Activated CD8-positive, alpha-beta memory T cell treated with anti-CD3 and anti-CD28 coated beads, Interleukin-2, amount 10 ng/mL, durations not matched to agents 7 days and 5 days (primary cell): ENCODE data around the gene SLC47A2. TPM values are rescaled to one million over a fixed set of nuclear protein-coding genes. Genes with fewer than 3 reads are reported as not detected.
A peak's percentile ranks its signal among the peaks of the same experiment; 100 is the strongest.

Source experiments
- ATAC-seq: fragments of 150-1000 bp; cut with Tn5 transposase; one replicate; pipeline ENCODE4 v1.10.0; 2021; ENCODE audit warnings: moderate library complexity
- CTCF ChIA-PET: fragments of 350-600 bp; sonication (Branson Sonifier 250); formaldehyde crosslinking; loops from one replicate; lab custom pipeline; 2021; ENCODE audit warnings: antibody characterized with exemption; lab: Charles Lee
- DNase-seq: peaks from one replicate; pipeline ENCODE4 v3.0.0-alpha.2; 2020
- H3K27ac Mint-ChIP-seq: one replicate; pipeline ENCODE4 v1.8.0; 2021; ENCODE audit warnings: mild to moderate bottlenecking, mixed read lengths
- H3K27me3 Mint-ChIP-seq: one replicate; pipeline ENCODE4 v1.8.0; 2021; ENCODE audit warnings: mixed read lengths
- H3K36me3 Mint-ChIP-seq: one replicate; pipeline ENCODE4 v1.8.0; 2021; ENCODE audit warnings: mild to moderate bottlenecking, mixed read lengths
- H3K4me1 Mint-ChIP-seq: one replicate; pipeline ENCODE4 v1.8.0; 2021; ENCODE audit warnings: mixed read lengths
- H3K4me3 Mint-ChIP-seq: one replicate; pipeline ENCODE4 v1.8.0; 2021; ENCODE audit warnings: mild to moderate bottlenecking, moderate library complexity, mixed read lengths
- H3K9me3 Mint-ChIP-seq: one replicate; pipeline ENCODE4 v1.8.0; 2022; ENCODE audit warnings: low read depth, mixed read lengths
- total RNA-seq, 2 experiments: library from RNA; stranded (reverse); gene quantifications; one replicate each; pipeline ENCODE4 v1.2.3, GENCODE V29; 2021

Gene SLC47A2
- total RNA-seq, 2 experiments from 2014 or later, result not detected

DNA sequence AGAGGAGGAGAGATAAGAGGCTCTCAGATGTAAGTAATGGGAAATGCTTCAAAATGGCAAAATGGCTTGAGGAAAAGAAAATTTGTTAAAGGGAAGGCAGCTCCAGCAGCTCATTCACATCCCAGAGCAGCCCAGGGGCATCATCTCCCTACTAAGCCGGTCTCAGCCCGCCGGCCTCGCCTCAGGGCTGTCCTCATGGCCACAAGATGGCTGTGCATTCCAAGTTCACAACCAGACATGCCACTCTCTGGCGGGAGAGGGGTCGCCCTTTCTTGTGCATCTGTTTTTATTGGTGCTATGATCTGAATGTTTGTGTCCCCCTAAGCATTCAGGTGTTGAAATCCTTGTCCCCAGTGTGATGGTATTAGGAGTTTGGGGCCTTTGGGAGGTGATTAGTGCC, 13.5 kb upstream of the SLC47A2 start:
- H3K27me3 Mint-ChIP-seq, result peaks cover 13% of the 10 kb centered on the region
- DNase-seq (no peak), ATAC-seq (no peak)
- no peak overlapping the region for H3K4me3 Mint-ChIP-seq
- peaks cover 5% of the 10 kb centered on the region for H3K4me1 Mint-ChIP-seq
- CTCF ChIA-PET, result no interaction called here
- no peaks in the 10 kb centered on the region for H3K9me3 Mint-ChIP-seq
- no peaks in the 10 kb centered on the region for H3K36me3 Mint-ChIP-seq
- no peak overlapping the region for H3K27ac Mint-ChIP-seq

DNA sequence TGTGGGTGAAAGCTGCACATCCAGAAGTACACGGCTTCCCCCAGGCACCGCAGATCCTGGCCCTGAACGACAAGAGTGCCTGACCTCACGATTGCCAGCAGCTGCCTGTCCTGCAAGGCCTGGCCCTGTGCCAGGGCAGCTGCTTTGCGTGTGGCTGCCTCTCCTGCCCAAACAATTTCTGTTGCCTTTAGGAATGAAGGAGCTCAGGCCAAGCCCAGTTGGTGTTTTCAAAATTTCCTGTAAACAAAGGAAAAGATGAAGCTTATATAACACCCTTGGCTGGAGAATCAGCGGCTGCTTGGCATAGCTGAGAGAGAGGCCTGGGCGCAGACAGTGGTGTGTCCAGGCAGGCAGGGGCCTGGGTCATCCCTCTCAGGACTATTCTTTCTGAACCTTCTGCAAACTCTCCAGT, 11.7 kb upstream of the SLC47A2 start:
- Mint-ChIP-seq H3K27ac (no peak overlapping the region), H3K9me3 (no peaks in the 10 kb centered on the region), H3K36me3 (no peaks in the 10 kb centered on the region), H3K4me3 (no peak overlapping the region), H3K27me3 (peaks cover 16% of the 10 kb centered on the region), H3K4me1 (peaks cover 9% of the 10 kb centered on the region)
- CTCF ChIA-PET, result interaction anchor here (1.0 to 1.4 kb wide), 2 partner anchors 17 to 215 kb away, joined by 3 to 5 read pairs; no protein-coding TSS in a partner anchor
- no peak for DNase-seq
- no peak for ATAC-seq

DNA sequence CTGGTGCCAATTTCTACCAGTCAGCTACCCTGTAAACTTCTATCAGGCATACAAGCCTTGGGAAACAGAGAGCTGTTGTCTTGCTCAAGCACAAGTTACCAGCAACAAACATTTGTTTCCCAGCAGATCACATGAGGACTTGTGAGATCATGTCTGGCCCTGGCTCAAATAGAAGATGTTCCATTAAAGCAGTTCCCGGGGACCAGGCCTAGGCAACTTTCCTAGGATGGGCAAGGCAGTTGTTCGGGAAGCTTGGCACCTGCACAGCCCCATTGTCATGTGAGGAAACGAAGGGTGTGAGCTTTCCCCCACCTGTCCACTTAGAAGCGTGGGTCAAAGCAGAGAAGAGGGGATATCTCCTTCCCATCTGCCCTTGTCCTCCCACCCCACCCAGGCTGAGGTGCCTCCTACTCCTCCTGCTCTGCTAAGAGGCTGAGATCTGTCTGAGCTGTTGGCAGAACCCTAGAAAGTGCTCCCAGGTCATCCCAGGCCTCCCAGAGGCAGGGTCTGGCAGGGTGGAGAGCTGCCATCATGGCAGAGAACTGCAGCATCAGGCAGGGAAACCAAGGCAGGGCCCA, 11.2 kb upstream of the SLC47A2 start:
- ATAC-seq (no peak), DNase-seq (no peak)
- Mint-ChIP-seq H3K27me3 (peaks cover 16% of the 10 kb centered on the region), H3K36me3 (no peaks in the 10 kb centered on the region), H3K27ac (no peak overlapping the region), H3K4me3 (no peak overlapping the region), H3K4me1 (peaks cover 9% of the 10 kb centered on the region), H3K9me3 (no peaks in the 10 kb centered on the region)
- CTCF ChIA-PET, result interaction anchor here (1.0 to 1.4 kb wide), 2 partner anchors 18 to 214 kb away, joined by 3 to 5 read pairs; no protein-coding TSS in a partner anchor

DNA sequence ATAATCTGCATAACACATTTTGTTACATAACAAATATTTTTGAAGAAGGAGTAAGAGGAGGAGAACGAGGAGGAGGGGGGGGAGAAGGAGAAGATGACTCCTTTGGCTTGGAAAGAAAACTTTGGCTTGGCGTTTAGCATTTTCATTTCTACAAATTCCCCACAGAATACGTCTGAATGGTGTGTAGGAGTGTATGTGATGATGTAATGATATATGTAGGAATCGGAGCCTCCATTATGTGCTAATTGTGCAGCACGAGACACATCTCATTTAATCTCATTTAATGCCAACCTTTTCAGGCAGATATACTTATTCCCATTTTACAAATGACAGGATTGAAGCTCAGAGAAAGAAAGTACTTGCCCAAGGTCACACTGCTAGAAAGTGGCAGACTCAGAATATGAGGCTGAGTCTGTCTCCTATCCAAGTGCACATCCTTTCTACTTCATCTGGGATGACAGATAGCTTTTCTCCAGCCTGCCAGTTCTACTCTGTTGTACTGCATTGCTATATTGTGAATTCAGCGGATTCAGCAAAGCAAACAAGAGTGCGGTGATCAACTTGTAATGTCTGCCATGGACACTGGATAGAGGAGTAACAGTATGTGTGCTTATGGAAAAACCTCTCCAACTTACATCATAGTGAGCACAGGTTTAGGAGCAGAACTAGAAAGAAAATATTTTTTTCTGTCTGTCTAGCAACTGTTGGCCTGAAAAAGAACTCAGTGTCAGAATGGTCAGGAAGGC, 10.4 kb upstream of the SLC47A2 start:
- no peak for ATAC-seq
- Mint-ChIP-seq H3K4me1 (peaks cover 9% of the 10 kb centered on the region), H3K4me3 (no peak overlapping the region), H3K27me3 (peaks cover 16% of the 10 kb centered on the region), H3K9me3 (no peaks in the 10 kb centered on the region), H3K27ac (no peak overlapping the region), H3K36me3 (no peaks in the 10 kb centered on the region)
- DNase-seq, result no peak
- CTCF ChIA-PET, result interaction anchor here (1.4 kb wide), 1 partner anchor 18 kb away, joined by 5 read pairs; no protein-coding TSS in a partner anchor

DNA sequence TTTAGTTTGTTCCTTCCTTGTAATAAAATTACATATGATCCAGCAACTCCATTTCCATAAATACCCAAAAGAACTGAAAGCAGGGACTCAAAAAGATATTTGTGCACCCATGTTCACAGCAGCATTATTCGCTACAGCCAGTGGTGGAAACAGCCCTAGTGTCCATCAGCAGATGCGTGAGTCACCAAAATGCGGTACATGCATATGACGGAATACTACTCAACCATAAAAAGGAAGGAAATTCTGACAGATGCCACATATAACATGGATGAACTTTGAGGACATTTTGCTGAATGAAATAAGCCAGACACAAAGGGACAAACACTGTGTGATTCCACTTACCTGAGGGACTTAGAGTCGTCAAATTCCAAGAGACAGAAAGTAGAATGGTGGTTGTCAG, 9.1 kb upstream of the SLC47A2 start:
- no peak overlapping the region for H3K27ac Mint-ChIP-seq
- no peaks in the 10 kb centered on the region for H3K9me3 Mint-ChIP-seq

DNA sequence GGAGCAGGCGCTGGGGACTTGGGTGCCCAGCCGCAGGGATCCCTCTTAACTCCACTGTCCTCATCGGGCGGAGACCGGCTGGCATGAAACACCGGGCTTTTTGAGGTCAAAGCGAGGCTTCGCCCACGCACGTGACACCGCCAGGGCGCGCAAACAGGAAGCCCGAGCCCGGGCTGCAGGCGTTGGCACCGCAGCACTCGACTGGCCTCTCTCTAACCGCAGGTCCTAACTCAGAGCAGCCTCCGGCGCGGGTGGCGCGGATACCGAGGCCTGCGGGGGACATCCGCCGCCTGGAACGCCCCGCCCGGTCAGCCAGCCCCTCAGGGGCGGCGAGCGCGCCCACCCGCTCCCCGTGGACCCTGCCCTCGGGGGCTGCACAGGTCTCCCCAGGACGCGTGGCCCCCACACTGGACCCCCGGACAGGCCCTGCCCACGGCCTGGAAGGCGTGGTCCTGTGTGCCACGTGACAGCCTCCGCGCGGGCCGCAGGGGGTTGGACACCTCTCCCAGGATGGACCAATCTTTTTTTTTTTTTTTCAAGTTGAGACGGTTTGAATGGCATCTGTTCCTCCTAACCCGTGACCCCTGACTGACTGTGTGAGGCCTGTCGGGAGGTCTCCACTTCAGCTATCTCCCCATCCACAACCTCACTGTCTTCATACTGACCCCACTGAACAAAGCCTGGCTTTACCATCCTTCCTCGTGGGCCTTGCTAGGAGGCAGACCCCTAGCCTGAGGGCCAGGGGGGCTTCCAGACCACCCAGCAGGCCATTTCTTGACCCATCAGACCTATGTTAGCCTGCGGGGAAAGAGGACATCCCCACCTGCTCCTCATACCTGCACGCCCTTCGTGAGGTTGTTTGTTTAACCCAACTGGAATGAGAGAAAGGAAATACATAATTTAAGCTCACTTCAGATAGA, 8.4 kb upstream of the SLC47A2 start:
- no peak overlapping the region for H3K27ac Mint-ChIP-seq
- peaks cover 9% of the 10 kb centered on the region for H3K4me1 Mint-ChIP-seq
- H3K27me3 Mint-ChIP-seq, result peaks cover 16% of the 10 kb centered on the region
- no peak overlapping the region for H3K4me3 Mint-ChIP-seq
- ATAC-seq (peak; percentile 47), DNase-seq (peak; percentile 46)
- H3K36me3 Mint-ChIP-seq, result no peaks in the 10 kb centered on the region
- CTCF ChIA-PET, result interaction anchor here (1.5 kb wide), 1 partner anchor 37 kb away, joined by 5 read pairs; no protein-coding TSS in a partner anchor
- no peaks in the 10 kb centered on the region for H3K9me3 Mint-ChIP-seq

More for the DNA sequence above, 9.1 kb upstream of the SLC47A2 start:
- Mint-ChIP-seq H3K36me3 (no peaks in the 10 kb centered on the region), H3K4me3 (no peak overlapping the region), H3K27me3 (peaks cover 16% of the 10 kb centered on the region), H3K4me1 (peaks cover 9% of the 10 kb centered on the region)
- ATAC-seq (no peak), DNase-seq (no peak)
- CTCF ChIA-PET, result interaction anchor here (1.5 kb wide), 1 partner anchor 37 kb away, joined by 5 read pairs; no protein-coding TSS in a partner anchor

DNA sequence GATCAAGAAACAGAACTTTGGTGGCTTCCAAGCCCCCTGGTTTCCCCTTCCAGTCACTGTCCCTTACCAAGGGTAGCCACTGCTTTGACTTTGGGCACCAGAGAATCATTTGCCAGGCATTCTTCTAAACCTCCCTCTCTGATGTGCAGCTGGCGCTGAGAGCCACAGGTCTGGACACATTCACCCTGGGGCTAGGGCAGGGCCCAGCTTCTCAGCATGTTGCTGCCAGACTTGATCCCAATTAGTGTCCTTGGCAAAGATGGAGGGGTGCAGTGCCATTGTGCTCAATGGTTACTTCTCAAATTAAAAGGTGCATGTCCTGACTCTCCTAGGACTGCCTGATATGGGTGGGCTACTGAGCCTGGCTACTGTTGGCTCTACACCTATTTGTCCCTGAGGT, 7.6 kb upstream of the SLC47A2 start:
- no peak for DNase-seq
- H3K4me1 Mint-ChIP-seq, result peaks cover 9% of the 10 kb centered on the region
- no peaks in the 10 kb centered on the region for H3K36me3 Mint-ChIP-seq
- no peak overlapping the region for H3K4me3 Mint-ChIP-seq
- CTCF ChIA-PET, result no interaction called here
- no peaks in the 10 kb centered on the region for H3K9me3 Mint-ChIP-seq
- H3K27ac Mint-ChIP-seq, result no peak overlapping the region
- H3K27me3 Mint-ChIP-seq, result peaks cover 16% of the 10 kb centered on the region
- ATAC-seq, result no peak

DNA sequence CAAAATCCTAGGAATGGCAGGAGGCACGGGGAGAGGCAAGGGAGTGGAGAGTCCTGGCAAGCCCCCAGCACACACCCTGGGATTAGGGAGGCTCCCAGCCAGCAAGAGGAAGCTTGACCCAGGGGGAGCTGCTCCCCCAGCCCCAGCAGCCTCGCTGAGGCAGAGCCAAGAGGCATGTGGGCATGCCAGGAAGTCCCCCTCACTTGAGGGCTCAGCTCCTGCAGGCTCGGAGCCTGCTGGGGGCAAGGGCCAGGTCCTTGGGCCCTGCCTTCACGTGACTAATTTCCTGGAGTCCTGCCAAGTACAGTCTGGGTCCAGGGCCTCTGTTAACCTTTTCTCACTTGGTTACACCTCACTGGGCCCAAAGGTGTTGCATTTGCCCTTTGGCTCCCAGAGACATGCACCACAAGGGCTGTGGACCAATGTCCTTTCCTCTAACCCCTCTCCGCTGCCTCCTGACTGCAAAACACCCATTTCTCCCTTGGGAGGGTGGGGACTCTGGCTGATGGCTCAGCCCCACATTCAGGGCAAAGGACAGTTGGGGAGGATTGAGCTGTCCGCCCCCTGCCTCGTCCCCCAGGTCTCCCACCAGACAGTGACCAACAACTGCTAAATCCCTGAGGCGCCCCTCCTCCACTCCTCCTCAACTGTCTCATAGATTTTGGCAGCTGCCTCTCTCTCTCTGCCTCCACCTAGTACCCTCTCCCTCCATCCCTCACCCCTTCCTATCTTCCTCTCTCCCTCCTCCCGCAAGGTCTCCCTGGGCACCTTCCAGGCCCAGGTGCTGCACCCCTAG, 4.4 kb upstream of the SLC47A2 start:
- ATAC-seq (no peak), DNase-seq (no peak)
- Mint-ChIP-seq H3K9me3 (no peaks in the 10 kb centered on the region), H3K4me3 (no peak overlapping the region), H3K27ac (no peak overlapping the region), H3K27me3 (peaks cover 16% of the 10 kb centered on the region), H3K4me1 (peaks cover 9% of the 10 kb centered on the region), H3K36me3 (no peaks in the 10 kb centered on the region)
- CTCF ChIA-PET, result no interaction called here

DNA sequence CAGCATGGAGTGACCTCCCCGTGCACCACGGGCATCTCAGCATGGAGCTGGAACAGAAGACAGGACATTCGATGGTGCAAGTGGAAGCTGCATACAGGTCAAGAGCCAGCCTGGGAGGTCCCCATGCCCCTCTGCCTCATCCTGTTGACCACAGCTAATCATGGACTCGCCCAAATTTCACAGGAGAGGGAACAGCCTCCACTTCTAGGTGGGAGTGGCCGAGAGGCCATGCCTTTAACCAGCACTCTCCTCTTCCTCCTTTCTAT, 3.8 kb upstream of the SLC47A2 start:
- Mint-ChIP-seq H3K9me3 (no peaks in the 10 kb centered on the region), H3K27ac (no peak overlapping the region), H3K4me3 (no peak overlapping the region), H3K4me1 (peaks cover 6% of the 10 kb centered on the region), H3K36me3 (no peaks in the 10 kb centered on the region), H3K27me3 (peaks cover 10% of the 10 kb centered on the region)
- CTCF ChIA-PET, result no interaction called here
- DNase-seq (no peak), ATAC-seq (no peak)

DNA sequence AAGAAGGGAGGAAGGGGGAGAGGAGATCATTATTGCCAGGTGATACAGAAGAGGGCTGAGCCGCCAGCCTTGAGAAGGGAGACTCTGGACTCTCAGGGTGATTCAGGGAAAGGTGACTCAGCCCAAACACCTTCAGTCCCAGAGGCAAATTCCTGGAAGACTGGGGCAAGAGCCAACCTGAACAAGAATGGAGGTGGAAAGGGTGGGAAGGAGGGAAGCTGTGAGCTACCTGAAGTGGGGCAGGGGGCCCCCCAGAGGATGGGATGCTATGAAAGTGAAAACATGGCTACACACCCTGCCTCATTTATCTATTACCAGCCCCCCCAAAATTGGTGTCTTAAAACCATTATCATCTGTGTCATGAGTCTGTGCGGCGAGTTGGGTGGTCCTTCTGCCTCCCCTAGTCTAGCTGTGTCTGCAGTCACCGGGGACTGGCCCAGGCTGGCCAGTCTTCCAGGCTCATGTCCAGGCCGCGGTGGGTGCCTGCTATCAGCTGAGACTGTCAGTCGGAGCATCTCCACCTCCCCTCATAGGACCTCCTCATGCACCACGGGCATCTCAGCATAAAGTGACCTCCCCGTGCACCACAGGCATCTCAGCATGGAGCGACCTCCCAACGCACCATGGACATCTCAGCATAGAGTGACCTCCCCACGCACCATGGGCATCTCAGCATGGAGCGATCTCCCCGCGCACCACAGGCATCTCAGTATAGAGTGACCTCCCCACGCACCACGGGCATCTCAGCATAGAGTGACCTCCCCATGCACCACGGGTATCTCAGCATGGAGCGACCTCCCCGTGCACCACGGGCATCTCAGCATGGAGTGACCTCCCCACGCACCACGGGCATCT, 3.2 kb upstream of the SLC47A2 start:
- Mint-ChIP-seq H3K4me1 (peaks cover 3% of the 10 kb centered on the region), H3K9me3 (no peaks in the 10 kb centered on the region), H3K36me3 (no peaks in the 10 kb centered on the region), H3K4me3 (no peak overlapping the region), H3K27me3 (peaks cover 6% of the 10 kb centered on the region), H3K27ac (no peak overlapping the region)
- ATAC-seq, result no peak
- CTCF ChIA-PET, result no interaction called here
- no peak for DNase-seq

DNA sequence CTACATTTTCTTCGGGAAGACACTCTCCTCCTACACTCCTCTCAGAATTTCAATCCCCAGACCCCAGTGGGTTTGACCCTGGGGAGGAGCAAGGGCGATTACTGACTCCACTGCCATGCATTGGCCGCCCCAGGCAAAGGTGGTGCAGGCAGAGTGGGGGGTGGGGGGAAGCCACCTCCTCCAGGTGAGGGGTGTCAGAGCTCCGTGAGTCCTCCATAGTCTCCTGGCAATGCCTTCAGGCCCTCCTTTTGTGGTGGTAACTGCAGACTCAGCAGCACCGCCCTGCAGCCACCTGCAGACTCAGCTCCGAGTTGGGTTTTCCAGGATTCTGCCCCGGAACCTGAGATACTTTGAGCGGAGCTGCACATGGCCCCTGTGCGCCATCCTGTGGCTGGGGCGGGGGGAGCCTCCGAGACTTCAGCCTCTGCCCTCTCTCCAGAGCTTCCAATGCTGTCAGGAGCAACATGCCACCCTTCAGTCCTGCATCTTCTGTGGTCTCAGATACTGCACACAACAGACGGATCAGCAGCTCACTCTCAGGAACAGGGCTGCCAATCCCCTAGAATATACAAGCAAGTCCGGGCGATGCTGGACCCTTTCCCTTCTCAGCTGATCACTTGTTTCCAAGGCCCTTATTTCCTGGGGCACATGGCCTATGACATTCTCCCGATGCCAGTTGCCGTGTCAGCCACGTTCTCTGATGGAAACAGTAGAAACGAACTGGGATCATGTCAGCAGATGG, 2.4 kb upstream of the SLC47A2 start:
- no peaks in the 10 kb centered on the region for H3K4me1 Mint-ChIP-seq
- CTCF ChIA-PET, result no interaction called here
- DNase-seq (no peak), ATAC-seq (no peak)
- no peak overlapping the region for H3K27ac Mint-ChIP-seq
- H3K36me3 Mint-ChIP-seq, result no peaks in the 10 kb centered on the region
- H3K27me3 Mint-ChIP-seq, result peaks cover under 1% of the 10 kb centered on the region
- H3K9me3 Mint-ChIP-seq, result no peaks in the 10 kb centered on the region
- H3K4me3 Mint-ChIP-seq, result no peak overlapping the region
